Ascending aorta (tissue), 2 donors: ENCODE results near the gene CLIC4. TPM values are rescaled to one million over a fixed set of nuclear protein-coding genes. Genes with fewer than 3 reads are reported as not detected.
"Not testable (repeated sequence)": the region's sequence is repeated elsewhere in the genome, so short reads cannot be mapped to it uniquely, and the experiment has no call there.

ENCODE experiments used
- DNase-seq, 2 donors: peaks; one replicate each; pipeline ENCODE4 v3.0.0-alpha.2; 2019; ENCODE audit warnings: low spot score in 2 of 2
- H3K27ac ChIP-seq, 2 donors: fragments of 200-600 bp; sonication (generic); one replicate each; pipeline ENCODE4 v1.5.1; 2016 to 2017; ENCODE audit warnings: mild to moderate bottlenecking in 1 of 2
- H3K27me3 ChIP-seq: fragments of 200-600 bp; sonication (generic); one replicate; pipeline ENCODE4 v1.5.1; 2017
- H3K36me3 ChIP-seq, 2 donors: fragments of 200-600 bp; sonication (generic); one replicate each; pipeline ENCODE4 v1.5.1; 2016
- H3K4me1 ChIP-seq, 2 donors: fragments of 200-600 bp; sonication (generic); one replicate each; pipeline ENCODE4 v1.5.1; 2016 to 2017; ENCODE audit warnings: mild to moderate bottlenecking in 1 of 2
- H3K4me3 ChIP-seq, 2 donors: fragments of 200-600 bp; sonication (generic); one replicate each; pipeline ENCODE4 v1.5.1; 2016 to 2017; ENCODE audit warnings: mild to moderate bottlenecking in 1 of 2
- H3K9me3 ChIP-seq, 2 donors: fragments of 200-600 bp; sonication (generic); one replicate each; pipeline ENCODE4 v1.5.1; 2016
- CTCF ChIP-seq, 3 experiments: fragments of 200-600 bp in 2 of 3; fragments of 450-650 bp in 1 of 3; sonication (generic) in 2 of 3; IDR thresholded peaks; one replicate each; pipeline ENCODE4 v1.5.1; 2016 to 2019; ENCODE audit warnings: antibody characterized with exemption in 3 of 3, mild to moderate bottlenecking in 1 of 3, moderate library complexity in 1 of 3
- intact Hi-C: fragments of 100-400 bp; cut with DNase I; formaldehyde crosslinking; loops from one replicate; pipeline ENCODE4 v1.15.1; 2023
- total RNA-seq: library from RNA; depleted of rRNA; stranded (reverse); fragments of >200 nt; gene quantifications from one replicate; pipeline ENCODE4 v1.1.0, GENCODE V29; 2016

CLIC4 gene
- total RNA-seq, 1 donor from 2014 or later: 494 TPM

DNA sequence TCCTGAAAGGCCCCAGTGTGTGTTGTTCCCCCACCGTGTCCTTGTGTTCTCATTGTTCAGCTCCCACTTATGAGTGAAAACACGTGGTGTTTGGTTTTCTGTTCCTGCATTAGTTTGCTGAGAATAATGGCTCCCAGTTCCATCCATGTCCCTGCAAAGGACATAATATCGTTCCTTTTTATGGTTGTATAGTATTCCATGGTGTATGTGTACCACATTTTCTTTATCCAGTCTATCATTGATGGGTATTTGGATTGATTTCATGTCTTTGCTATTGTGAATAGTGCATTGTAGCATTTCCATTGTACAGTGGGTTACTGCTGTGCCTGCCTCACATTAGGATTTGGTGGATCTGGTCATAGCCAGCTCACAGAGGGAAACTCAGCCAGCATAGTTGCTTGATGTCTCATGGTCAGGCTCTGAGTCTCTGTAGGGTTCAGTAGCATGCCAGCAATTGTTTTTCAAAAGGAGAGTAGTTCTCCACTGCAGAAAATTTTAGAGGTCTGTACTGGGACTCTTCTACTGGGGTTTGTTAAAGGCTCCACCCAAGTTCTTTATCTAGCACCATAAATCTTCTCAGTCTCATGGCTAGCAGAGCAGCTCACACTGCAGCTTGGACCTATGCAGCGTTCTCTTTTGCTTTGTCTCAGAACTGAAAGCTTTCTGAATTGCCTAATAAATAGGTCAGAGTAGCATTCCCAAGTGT lies 143.9 kb downstream of the CLIC4 start:
- H3K27ac ChIP-seq: no peak overlapping the region
- no peaks in the 10 kb centered on the region for H3K4me1 ChIP-seq
- H3K9me3 ChIP-seq: no peaks in the 10 kb centered on the region
- no peaks in the 10 kb centered on the region for H3K36me3 ChIP-seq
- no peaks in the 10 kb centered on the region for H3K27me3 ChIP-seq
- H3K4me3 ChIP-seq: no peak overlapping the region
- intact Hi-C loops: no loop called here
- TF ChIP-seq CTCF (IDR thresholded peaks at IDR 0.05): no peak
- DNase-seq: peak in 1 of 2 donors; percentile 28

GRCh38 chr1:24890887-24891286 lies 145.6 kb downstream of the CLIC4 start:
- Histone ChIP-seq H3K9me3 (no peaks in the 10 kb centered on the region), H3K4me1 (no peaks in the 10 kb centered on the region), H3K27ac (no peak overlapping the region), H3K36me3 (no peaks in the 10 kb centered on the region), H3K27me3 (no peaks in the 10 kb centered on the region), H3K4me3 (no peak overlapping the region)
- intact Hi-C loops: no loop called here
- no peak for DNase-seq
- TF ChIP-seq CTCF (IDR thresholded peaks at IDR 0.05): no peak

GRCh38 chr1:24891367-24891766 lies 146.1 kb downstream of the CLIC4 start:
- H3K27ac ChIP-seq, DNase-seq, H3K4me1 ChIP-seq, H3K36me3 ChIP-seq, H3K4me3 ChIP-seq, intact Hi-C loops, H3K9me3 ChIP-seq, H3K27me3 ChIP-seq: not testable (repeated sequence)

- no peaks in the 10 kb centered on the region for H3K36me3 ChIP-seq
- no peaks in the 10 kb centered on the region for H3K4me1 ChIP-seq
- H3K4me3 ChIP-seq: no peak overlapping the region
- no peaks in the 10 kb centered on the region for H3K27me3 ChIP-seq
- intact Hi-C loops: no loop called here
- TF ChIP-seq CTCF (IDR thresholded peaks at IDR 0.05): no peak
- DNase-seq: peak in 1 of 2 donors; percentile 28
- H3K27ac ChIP-seq: no peak overlapping the region
- no peaks in the 10 kb centered on the region for H3K9me3 ChIP-seq
Measured at GRCh38 chr1:24892188-24893153, 147.2 kb downstream of the CLIC4 start.

- H3K4me1 ChIP-seq: no peaks in the 10 kb centered on the region
- TF ChIP-seq CTCF (IDR thresholded peaks at IDR 0.05): no peak
- H3K9me3 ChIP-seq: no peaks in the 10 kb centered on the region
- H3K27ac ChIP-seq: no peak overlapping the region
- no peaks in the 10 kb centered on the region for H3K27me3 ChIP-seq
- H3K36me3 ChIP-seq: no peaks in the 10 kb centered on the region
- peak in 1 of 2 donors; percentile 35 for DNase-seq
- intact Hi-C loops: no loop called here
- no peak overlapping the region for H3K4me3 ChIP-seq
Measured at GRCh38 chr1:24893431-24893830, 148.2 kb downstream of the CLIC4 start.

Other genes with a start within 250 kb of the CLIC4 start
- 2.0 TPM for gene RCAN3, start 242.6 kb upstream of the CLIC4 start, total RNA-seq
- gene NCMAP, start 189.4 kb upstream of the CLIC4 start, total RNA-seq: not detected
- 90.5 TPM for gene SRRM1, start 102.1 kb upstream of the CLIC4 start, total RNA-seq
- 0.21 TPM for gene RUNX3, start 184.8 kb downstream of the CLIC4 start, total RNA-seq